AG10803 (cell line): ENCODE results near the gene CD1B.

ENCODE experiments used
- DNase-seq: peaks from one replicate; pipeline ENCODE4 v3.0.0; 2010; ENCODE audit warnings: low read depth
- H3K4me3 ChIP-seq: 2 replicates; pipeline ENCODE4 v1.5.1; 2011; ENCODE audit warnings: mild to moderate bottlenecking, low read length, control low read depth
- TF ChIP-seq, protein P1 (sequence below): conservative IDR thresholded peaks from 2 replicates; pipeline ENCODE4 v1.5.1; 2011; ENCODE audit warnings: mild to moderate bottlenecking, low read length, control low read depth, inconsistent platforms

The CD1B gene

DNA sequence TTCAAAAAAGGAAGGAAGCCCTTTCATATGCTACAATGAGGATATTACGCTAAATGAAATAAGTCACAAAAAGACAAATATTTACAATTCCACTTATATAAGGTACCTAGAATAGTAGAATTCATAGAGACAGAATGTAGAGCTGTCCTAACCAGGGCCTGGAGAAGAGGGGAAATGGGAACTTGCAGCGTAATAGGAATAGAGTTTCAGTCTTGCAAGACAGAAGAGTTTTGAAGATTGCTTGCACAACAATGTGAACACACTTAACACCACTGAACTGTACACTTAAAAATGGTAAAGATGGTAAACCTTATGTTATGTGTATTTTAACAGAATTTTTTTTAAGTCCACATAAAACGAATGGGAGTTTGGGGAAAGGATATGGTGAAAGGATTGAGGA, 2.9 kb downstream of the CD1B start:
- TF ChIP-seq, protein P1, sequence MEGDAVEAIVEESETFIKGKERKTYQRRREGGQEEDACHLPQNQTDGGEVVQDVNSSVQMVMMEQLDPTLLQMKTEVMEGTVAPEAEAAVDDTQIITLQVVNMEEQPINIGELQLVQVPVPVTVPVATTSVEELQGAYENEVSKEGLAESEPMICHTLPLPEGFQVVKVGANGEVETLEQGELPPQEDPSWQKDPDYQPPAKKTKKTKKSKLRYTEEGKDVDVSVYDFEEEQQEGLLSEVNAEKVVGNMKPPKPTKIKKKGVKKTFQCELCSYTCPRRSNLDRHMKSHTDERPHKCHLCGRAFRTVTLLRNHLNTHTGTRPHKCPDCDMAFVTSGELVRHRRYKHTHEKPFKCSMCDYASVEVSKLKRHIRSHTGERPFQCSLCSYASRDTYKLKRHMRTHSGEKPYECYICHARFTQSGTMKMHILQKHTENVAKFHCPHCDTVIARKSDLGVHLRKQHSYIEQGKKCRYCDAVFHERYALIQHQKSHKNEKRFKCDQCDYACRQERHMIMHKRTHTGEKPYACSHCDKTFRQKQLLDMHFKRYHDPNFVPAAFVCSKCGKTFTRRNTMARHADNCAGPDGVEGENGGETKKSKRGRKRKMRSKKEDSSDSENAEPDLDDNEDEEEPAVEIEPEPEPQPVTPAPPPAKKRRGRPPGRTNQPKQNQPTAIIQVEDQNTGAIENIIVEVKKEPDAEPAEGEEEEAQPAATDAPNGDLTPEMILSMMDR = no peak
- no peak overlapping the region for H3K4me3 ChIP-seq
- DNase-seq = no peak

DNA sequence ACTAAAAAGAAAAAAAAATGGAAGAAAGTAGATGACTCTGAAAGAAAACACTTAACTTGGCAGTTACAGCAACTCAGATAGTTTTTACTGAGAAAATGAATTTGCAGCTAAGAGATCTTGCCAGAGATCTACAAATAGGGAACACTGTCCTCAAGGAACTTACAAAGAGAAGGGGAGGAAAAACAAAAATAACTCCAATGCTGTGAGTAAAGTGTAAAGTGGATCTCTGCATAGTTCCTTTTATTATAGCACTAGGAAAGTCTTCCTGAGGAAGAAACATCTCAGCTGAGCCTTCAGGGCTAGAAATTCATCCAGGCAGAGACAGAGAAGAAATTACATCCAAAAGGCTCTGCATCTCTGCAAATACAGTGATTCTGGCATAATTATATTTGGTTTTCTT, 3.9 kb downstream of the CD1B start:
- TF ChIP-seq, protein P1 = no peak
- no peak overlapping the region for H3K4me3 ChIP-seq
- DNase-seq = no peak

DNA sequence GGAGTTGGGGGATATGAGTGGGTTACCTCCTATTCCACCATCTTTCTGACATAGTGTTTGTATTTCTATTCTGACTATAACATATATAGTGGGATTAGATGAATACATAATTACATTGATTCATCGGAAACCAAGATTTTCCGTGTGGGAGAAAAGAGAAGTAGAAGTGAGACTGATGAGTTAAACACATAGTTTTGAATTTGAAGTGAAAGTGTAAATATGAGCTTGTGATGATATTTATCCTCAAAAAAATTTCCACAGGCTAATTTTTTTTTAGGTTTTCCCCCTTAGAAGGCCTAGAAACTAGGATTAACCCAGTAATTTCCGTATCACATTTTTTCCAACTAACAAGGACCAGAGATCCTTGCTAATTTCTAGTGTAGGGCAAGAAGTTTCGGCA, 6.9 kb downstream of the CD1B start:
- no peak overlapping the region for H3K4me3 ChIP-seq
- TF ChIP-seq, protein P1 = no peak
- DNase-seq = no peak

DNA sequence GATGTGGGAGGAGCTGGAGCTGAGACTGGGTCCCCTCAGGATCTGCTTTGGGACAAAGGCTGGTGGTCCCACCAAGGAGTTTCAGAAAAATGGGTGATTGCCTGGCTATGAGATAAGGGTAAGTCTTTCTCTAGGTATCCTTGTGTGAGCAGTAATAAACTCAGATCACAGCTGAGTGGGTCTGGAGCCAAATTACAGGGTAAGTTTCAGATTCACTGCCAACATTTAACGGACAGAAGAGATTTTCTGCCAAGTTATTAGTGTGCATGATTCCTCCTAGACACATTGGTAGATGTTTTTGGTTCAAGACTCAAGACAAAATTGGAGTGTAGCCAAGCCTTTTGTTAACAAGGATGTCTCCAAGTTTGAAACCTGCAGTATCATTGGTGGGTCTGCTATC, 7.5 kb downstream of the CD1B start:
- TF ChIP-seq, protein P1 = no peak
- no peak for DNase-seq
- H3K4me3 ChIP-seq = no peak overlapping the region

DNA sequence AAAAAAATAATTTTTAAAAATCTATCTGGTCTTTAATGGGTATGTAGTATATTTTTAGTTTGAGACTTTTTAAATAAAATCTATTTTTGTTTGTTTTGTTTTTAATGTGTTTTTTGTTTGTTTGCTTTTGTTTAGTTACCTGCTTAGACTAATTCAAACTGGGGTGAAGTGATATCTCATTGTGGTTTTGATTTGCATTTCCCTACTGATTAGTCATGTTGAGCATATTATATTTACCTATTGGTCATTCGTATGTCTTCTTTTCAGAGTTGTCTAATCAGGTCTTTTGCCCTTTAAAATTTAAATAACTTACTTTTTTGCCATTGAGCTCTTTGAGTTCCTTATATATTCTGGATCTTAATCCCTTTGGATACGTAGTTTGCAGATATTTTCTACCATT, 20.3 kb downstream of the CD1B start:
- TF ChIP-seq, protein P1 = no peak
- DNase-seq = no peak
- H3K4me3 ChIP-seq = no peak overlapping the region

DNA sequence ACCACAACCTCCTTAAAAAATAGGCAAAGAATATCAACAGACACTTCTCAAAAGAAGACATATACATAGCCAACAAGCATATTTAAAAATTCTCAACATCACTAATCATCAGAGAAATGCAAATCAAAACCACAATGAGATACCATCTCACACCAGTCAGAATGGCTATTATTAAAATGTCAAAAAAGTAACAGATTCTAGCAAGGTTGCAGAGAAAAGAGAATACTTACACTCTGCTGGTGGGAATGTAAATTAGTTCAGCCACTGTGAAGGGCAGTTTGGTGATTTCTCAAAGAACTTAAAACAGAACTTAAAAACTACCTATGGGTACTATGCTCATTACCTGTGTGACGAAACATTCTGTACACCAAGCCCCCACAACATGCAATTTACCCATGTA, 20.7 kb downstream of the CD1B start:
- TF ChIP-seq, protein P1 = no peak
- DNase-seq = no peak
- no peak overlapping the region for H3K4me3 ChIP-seq

DNA sequence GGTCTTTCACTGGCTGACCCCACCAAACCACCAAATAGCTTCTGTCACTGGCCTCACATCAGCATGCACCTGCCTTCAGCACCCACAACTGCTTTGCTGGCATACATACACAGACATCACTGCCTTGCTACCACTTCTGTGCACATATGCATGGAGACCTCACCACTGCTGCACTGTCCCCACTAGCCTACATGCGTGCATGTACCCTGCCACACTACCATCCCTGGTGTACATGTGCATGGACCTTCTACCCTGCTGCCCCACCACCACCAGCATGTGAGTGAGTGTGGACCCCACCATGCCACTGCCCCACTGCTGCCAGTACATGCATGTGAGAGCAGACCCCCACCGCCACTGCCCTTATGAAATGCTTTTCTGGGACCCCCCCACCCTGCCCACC, 35.5 kb downstream of the CD1B start:
- no peak overlapping the region for H3K4me3 ChIP-seq
- DNase-seq = no peak
- TF ChIP-seq, protein P1 = no peak
